Measurements from ENCODE around the gene NEFH.

Gene NEFH

GRCh38 chr22:29450222-29450621 lies 29.8 kb upstream of the NEFH start:
- TF ChIP-seq, protein P1, sequence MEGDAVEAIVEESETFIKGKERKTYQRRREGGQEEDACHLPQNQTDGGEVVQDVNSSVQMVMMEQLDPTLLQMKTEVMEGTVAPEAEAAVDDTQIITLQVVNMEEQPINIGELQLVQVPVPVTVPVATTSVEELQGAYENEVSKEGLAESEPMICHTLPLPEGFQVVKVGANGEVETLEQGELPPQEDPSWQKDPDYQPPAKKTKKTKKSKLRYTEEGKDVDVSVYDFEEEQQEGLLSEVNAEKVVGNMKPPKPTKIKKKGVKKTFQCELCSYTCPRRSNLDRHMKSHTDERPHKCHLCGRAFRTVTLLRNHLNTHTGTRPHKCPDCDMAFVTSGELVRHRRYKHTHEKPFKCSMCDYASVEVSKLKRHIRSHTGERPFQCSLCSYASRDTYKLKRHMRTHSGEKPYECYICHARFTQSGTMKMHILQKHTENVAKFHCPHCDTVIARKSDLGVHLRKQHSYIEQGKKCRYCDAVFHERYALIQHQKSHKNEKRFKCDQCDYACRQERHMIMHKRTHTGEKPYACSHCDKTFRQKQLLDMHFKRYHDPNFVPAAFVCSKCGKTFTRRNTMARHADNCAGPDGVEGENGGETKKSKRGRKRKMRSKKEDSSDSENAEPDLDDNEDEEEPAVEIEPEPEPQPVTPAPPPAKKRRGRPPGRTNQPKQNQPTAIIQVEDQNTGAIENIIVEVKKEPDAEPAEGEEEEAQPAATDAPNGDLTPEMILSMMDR (IDR thresholded peaks at IDR 0.05; ENCODE audit: low read length, missing control alignments) = no peak
- no peak overlapping the region for H3K4me3 ChIP-seq (replicated peaks; ENCODE audit: low read depth, low read length)
- no peak for DNase-seq (ENCODE audit: low read depth)

GRCh38 chr22:29451863-29452262 lies 28.2 kb upstream of the NEFH start:
- no peak overlapping the region for H3K4me3 ChIP-seq (replicated peaks; ENCODE audit: low read depth, low read length)
- TF ChIP-seq, protein P1 (IDR thresholded peaks at IDR 0.05; ENCODE audit: low read length, missing control alignments) = no peak
- DNase-seq (ENCODE audit: low read depth) = no peak

- TF ChIP-seq, protein P1 (IDR thresholded peaks at IDR 0.05; ENCODE audit: low read length, missing control alignments) = no peak
- DNase-seq (ENCODE audit: low read depth) = no peak
Measured at GRCh38 chr22:29454276-29454675, 25.7 kb upstream of the NEFH start.

GRCh38 chr22:29456211-29456671 lies 23.8 kb upstream of the NEFH start:
- no peak overlapping the region for H3K4me3 ChIP-seq (replicated peaks; ENCODE audit: low read depth, low read length)
- TF ChIP-seq, protein P1 (IDR thresholded peaks at IDR 0.05; ENCODE audit: low read length, missing control alignments) = no peak
- DNase-seq (ENCODE audit: low read depth) = peak; percentile 24

More at GRCh38 chr22:29454276-29454675, 25.7 kb upstream of the NEFH start:
- H3K4me3 ChIP-seq (replicated peaks; ENCODE audit: low read depth, low read length) = no peak overlapping the region

GRCh38 chr22:29457730-29458129 lies 22.3 kb upstream of the NEFH start:
- TF ChIP-seq, protein P1 (IDR thresholded peaks at IDR 0.05; ENCODE audit: low read length, missing control alignments) = no peak
- peak; percentile 58 for DNase-seq (ENCODE audit: low read depth)

DNA sequence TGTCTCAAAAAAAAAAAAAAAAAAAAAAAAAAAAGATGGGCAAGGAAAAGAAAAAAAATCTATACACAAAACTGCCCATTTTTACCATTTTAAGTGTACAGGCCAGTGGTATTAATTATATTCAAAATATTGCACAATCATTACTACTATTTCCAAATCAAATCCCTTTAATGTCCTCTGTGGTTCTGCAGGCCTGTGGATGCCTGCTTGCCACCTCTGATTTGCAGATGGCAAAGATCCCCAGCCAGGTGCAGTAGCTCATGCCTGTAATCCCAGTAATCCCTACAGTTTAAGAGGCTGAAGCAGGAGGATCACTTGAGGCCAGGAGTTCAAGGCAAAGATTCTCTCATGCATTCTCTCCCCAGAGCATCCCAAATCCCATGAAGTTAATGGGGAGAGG lies 21.5 kb upstream of the NEFH start:
- no peak overlapping the region for H3K4me3 ChIP-seq (replicated peaks; ENCODE audit: low read depth, low read length)
- DNase-seq (ENCODE audit: low read depth) = no peak
- TF ChIP-seq, protein P1 (IDR thresholded peaks at IDR 0.05; ENCODE audit: low read length, missing control alignments) = no peak

More at GRCh38 chr22:29457730-29458129, 22.3 kb upstream of the NEFH start:
- no peak overlapping the region for H3K4me3 ChIP-seq (replicated peaks; ENCODE audit: low read depth, low read length)

GRCh38 chr22:29459773-29460172 lies 20.2 kb upstream of the NEFH start:
- no peak for DNase-seq (ENCODE audit: low read depth)
- TF ChIP-seq, protein P1 (IDR thresholded peaks at IDR 0.05; ENCODE audit: low read length, missing control alignments) = no peak
- no peak overlapping the region for H3K4me3 ChIP-seq (replicated peaks; ENCODE audit: low read depth, low read length)

Data from fibroblast of pulmonary artery (primary cell).